ENCODE measurements around the gene ADGRG6.

The ADGRG6 gene

GRCh38 chr6:142329486-142330113, 27.8 kb downstream of the ADGRG6 start:
- Histone ChIP-seq H3K27me3 (ENCODE audit: low read length) (no peaks in the 10 kb centered on the region), H2AFZ (ENCODE audit: low read depth, low read length, severe bottlenecking) (no peak overlapping the region), H3F3A (ENCODE audit: insufficient read depth) (no peaks in the 10 kb centered on the region), H3K27ac (ENCODE audit: low read depth, low read length) (no peak overlapping the region), H3K4me2 (ENCODE audit: low read depth, low read length, poor library complexity, severe bottlenecking) (no peak overlapping the region), H3K4me3 (ENCODE audit: insufficient read depth, low read length, poor library complexity, severe bottlenecking) (no peak overlapping the region), H4K20me1 (ENCODE audit: low read depth, low read length) (no peaks in the 10 kb centered on the region), H3K9me2 (replicated peaks; ENCODE audit: insufficient read depth, low read length) (no peaks in the 10 kb centered on the region), H3K36me3 (ENCODE audit: low read length) (no peaks in the 10 kb centered on the region), H3K9me3 (ENCODE audit: insufficient read depth, low read length) (no peaks in the 10 kb centered on the region), H3K79me2 (ENCODE audit: insufficient read depth, low read length) (no peaks in the 10 kb centered on the region), H3K9ac (ENCODE audit: low read length) (no peak overlapping the region)
- TF ChIP-seq EZH2phosphoT487 (conservative IDR thresholded peaks at IDR 0.05; ENCODE audit: low read length) = no peak
- TF ChIP-seq CTCF (IDR thresholded peaks at IDR 0.05; ENCODE audit: insufficient read depth, low read length, poor library complexity, severe bottlenecking) = no peak

GRCh38 chr6:142331075-142331551, 29.3 kb downstream of the ADGRG6 start:
- Histone ChIP-seq H2AFZ (ENCODE audit: low read depth, low read length, severe bottlenecking) (no peak overlapping the region), H3K9me2 (replicated peaks; ENCODE audit: insufficient read depth, low read length) (no peaks in the 10 kb centered on the region), H3K27me3 (ENCODE audit: low read length) (no peaks in the 10 kb centered on the region), H3K27ac (ENCODE audit: low read depth, low read length) (no peak overlapping the region), H3K9ac (ENCODE audit: low read length) (no peak overlapping the region), H3K4me2 (ENCODE audit: low read depth, low read length, poor library complexity, severe bottlenecking) (no peak overlapping the region), H3K36me3 (ENCODE audit: low read length) (no peaks in the 10 kb centered on the region), H3F3A (ENCODE audit: insufficient read depth) (no peaks in the 10 kb centered on the region), H3K79me2 (ENCODE audit: insufficient read depth, low read length) (no peaks in the 10 kb centered on the region), H3K9me3 (ENCODE audit: insufficient read depth, low read length) (no peaks in the 10 kb centered on the region), H3K4me3 (ENCODE audit: insufficient read depth, low read length, poor library complexity, severe bottlenecking) (no peak overlapping the region), H4K20me1 (ENCODE audit: low read depth, low read length) (no peaks in the 10 kb centered on the region)
- TF ChIP-seq CTCF (IDR thresholded peaks at IDR 0.05; ENCODE audit: insufficient read depth, low read length, poor library complexity, severe bottlenecking) (no peak), EZH2phosphoT487 (conservative IDR thresholded peaks at IDR 0.05; ENCODE audit: low read length) (no peak)

GRCh38 chr6:142331601-142332000, 29.8 kb downstream of the ADGRG6 start:
- Histone ChIP-seq H3K79me2 (ENCODE audit: insufficient read depth, low read length) (no peaks in the 10 kb centered on the region), H3K27ac (ENCODE audit: low read depth, low read length) (no peak overlapping the region)

More at GRCh38 chr6:142331601-142332000, 29.8 kb downstream of the ADGRG6 start:
- no peaks in the 10 kb centered on the region for H3K27me3 ChIP-seq (ENCODE audit: low read length)
- no peaks in the 10 kb centered on the region for H3F3A ChIP-seq (ENCODE audit: insufficient read depth)
- H3K4me3 ChIP-seq (ENCODE audit: insufficient read depth, low read length, poor library complexity, severe bottlenecking) = no peak overlapping the region
- H3K4me2 ChIP-seq (ENCODE audit: low read depth, low read length, poor library complexity, severe bottlenecking) = no peak overlapping the region
- H3K9me2 ChIP-seq (replicated peaks; ENCODE audit: insufficient read depth, low read length) = no peaks in the 10 kb centered on the region
- TF ChIP-seq EZH2phosphoT487 (conservative IDR thresholded peaks at IDR 0.05; ENCODE audit: low read length) = no peak
- TF ChIP-seq CTCF (IDR thresholded peaks at IDR 0.05; ENCODE audit: insufficient read depth, low read length, poor library complexity, severe bottlenecking) = no peak
- no peaks in the 10 kb centered on the region for H4K20me1 ChIP-seq (ENCODE audit: low read depth, low read length)
- no peak overlapping the region for H2AFZ ChIP-seq (ENCODE audit: low read depth, low read length, severe bottlenecking)
- no peak overlapping the region for H3K9ac ChIP-seq (ENCODE audit: low read length)
- no peaks in the 10 kb centered on the region for H3K9me3 ChIP-seq (ENCODE audit: insufficient read depth, low read length)
- no peaks in the 10 kb centered on the region for H3K36me3 ChIP-seq (ENCODE audit: low read length)
